ENCODE data around the gene CC2D2B. TPM values are rescaled to one million over a fixed set of nuclear protein-coding genes. Genes with fewer than 3 reads are reported as not detected.

CC2D2B gene
- total RNA-seq, 1 experiment from 2014 or later: not detected

DNA sequence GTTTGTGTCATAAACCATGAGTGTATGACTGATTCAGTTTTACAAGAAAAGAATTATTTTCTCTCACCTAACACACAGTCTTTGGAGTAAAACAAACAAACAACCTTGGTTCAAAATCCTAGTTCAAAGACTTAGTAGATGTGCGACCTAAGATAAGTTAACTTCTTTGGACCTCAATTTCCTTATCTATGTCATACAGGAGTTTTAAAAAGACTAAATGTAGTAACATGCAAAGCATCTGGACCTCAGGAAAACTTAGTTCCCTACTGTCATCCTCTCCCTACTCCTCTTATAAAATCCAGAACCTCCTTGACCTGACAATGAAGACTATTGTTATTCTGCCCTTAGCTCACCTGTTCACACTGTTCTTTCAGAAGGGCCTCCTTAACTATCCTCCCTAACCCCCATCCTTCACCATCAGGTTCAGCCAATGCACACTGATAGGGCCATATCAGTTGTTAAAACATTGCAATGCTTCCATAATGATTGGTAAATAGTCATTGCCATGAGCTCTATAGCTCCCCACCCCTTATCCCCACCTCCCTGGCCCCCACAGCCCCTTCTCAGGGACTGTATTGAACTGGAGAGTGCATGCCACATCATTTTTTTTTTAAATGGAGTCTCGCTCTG is 106.8 kb downstream of the CC2D2B start:
- intact Hi-C loops (cut with micrococcal nuclease; ENCODE audit: unreplicated experiment): loop anchor here (10.0 kb wide), 1 partner anchor 210 kb away; no protein-coding TSS in a partner anchor
- no peaks in the 10 kb centered on the region for H3K9me2 ChIP-seq (ENCODE audit: insufficient read depth)
- no peaks in the 10 kb centered on the region for H4K20me1 ChIP-seq (ENCODE audit: insufficient read depth)
- H3K4me1 ChIP-seq (replicated peaks; ENCODE audit: insufficient read depth): no peaks in the 10 kb centered on the region
- no peaks in the 10 kb centered on the region for H3K36me3 ChIP-seq (ENCODE audit: low read depth)
- no peaks in the 10 kb centered on the region for H3K79me2 ChIP-seq (ENCODE audit: low read depth)
- ChIA-PET POLR2A (ENCODE audit: unreplicated experiment) (no interaction called here), CTCF (no interaction called here)
- H3K4me2 ChIP-seq: no peak overlapping the region
- no peaks in the 10 kb centered on the region for H3F3A ChIP-seq (ENCODE audit: insufficient read depth, low read depth)
- H3K27ac ChIP-seq: no peak overlapping the region
- no peak overlapping the region for H2AFZ ChIP-seq
- H3K4me3 ChIP-seq: no peak overlapping the region
- H3K9me3 ChIP-seq (ENCODE audit: insufficient read depth, low read depth): no peaks in the 10 kb centered on the region
- TF ChIP-seq EZH2 (IDR thresholded peaks at IDR 0.05; ENCODE audit: low read depth): no peak
- no peaks in the 10 kb centered on the region for H3K27me3 ChIP-seq (ENCODE audit: insufficient read depth, low read depth)
- DNase-seq: no peak
- BruUV-seq (replicated peaks): no TSS peak

DNA sequence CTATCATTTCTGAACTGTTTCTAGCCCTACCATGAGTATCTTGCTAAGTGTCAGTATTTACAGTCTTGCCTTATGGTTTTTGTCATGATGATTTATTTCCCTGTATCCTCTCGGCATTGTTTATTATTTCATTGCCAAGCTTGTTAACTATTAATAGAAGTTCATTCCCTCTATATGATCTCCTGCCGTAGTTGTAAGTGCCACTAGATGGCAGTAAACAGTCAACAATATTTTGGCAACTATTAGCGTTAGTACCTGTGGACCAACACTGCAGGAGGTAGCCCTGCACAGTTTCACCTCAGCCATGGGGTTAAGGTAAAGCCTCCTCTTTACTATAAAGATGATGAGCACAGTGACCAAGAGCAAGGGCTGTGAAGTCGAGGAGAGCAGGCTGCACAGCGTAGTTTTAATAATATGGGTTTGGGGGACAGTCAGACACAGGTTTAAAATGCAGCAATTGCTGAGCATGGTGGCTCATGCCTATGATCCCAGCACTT is 109.5 kb downstream of the CC2D2B start:
- intact Hi-C loops (cut with micrococcal nuclease; ENCODE audit: unreplicated experiment): loop anchor here (1.0 to 10.0 kb wide), 3 partner anchors 208 to 323 kb away; no protein-coding TSS in a partner anchor
- Histone ChIP-seq H3K27me3 (ENCODE audit: insufficient read depth, low read depth) (no peaks in the 10 kb centered on the region), H2AFZ (no peak overlapping the region), H3K36me3 (ENCODE audit: low read depth) (no peaks in the 10 kb centered on the region), H3K9me2 (ENCODE audit: insufficient read depth) (no peaks in the 10 kb centered on the region), H3F3A (ENCODE audit: insufficient read depth, low read depth) (no peaks in the 10 kb centered on the region), H3K79me2 (ENCODE audit: low read depth) (no peaks in the 10 kb centered on the region), H3K27ac (no peak overlapping the region), H3K9me3 (ENCODE audit: insufficient read depth, low read depth) (no peaks in the 10 kb centered on the region), H3K4me1 (replicated peaks; ENCODE audit: insufficient read depth) (no peaks in the 10 kb centered on the region), H3K4me3 (no peak overlapping the region), H3K4me2 (no peak overlapping the region), H4K20me1 (ENCODE audit: insufficient read depth) (no peaks in the 10 kb centered on the region)
- BruUV-seq (replicated peaks): no TSS peak
- ChIA-PET POLR2A (ENCODE audit: unreplicated experiment) (interaction anchor here (0.5 kb wide), 1 partner anchor 125 kb away, joined by 6 read pairs; no protein-coding TSS in a partner anchor), CTCF (interaction anchor here (0.7 to 1.2 kb wide), 3 partner anchors 212 to 317 kb away, joined by 3 to 5 read pairs (median 3); no protein-coding TSS in a partner anchor)
- peak; percentile 17 to 59 for DNase-seq
- TF ChIP-seq EZH2 (IDR thresholded peaks at IDR 0.05; ENCODE audit: low read depth): no peak
- TF ChIP-seq, protein P1, sequence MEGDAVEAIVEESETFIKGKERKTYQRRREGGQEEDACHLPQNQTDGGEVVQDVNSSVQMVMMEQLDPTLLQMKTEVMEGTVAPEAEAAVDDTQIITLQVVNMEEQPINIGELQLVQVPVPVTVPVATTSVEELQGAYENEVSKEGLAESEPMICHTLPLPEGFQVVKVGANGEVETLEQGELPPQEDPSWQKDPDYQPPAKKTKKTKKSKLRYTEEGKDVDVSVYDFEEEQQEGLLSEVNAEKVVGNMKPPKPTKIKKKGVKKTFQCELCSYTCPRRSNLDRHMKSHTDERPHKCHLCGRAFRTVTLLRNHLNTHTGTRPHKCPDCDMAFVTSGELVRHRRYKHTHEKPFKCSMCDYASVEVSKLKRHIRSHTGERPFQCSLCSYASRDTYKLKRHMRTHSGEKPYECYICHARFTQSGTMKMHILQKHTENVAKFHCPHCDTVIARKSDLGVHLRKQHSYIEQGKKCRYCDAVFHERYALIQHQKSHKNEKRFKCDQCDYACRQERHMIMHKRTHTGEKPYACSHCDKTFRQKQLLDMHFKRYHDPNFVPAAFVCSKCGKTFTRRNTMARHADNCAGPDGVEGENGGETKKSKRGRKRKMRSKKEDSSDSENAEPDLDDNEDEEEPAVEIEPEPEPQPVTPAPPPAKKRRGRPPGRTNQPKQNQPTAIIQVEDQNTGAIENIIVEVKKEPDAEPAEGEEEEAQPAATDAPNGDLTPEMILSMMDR (conservative IDR thresholded peaks at IDR 0.05): peak; percentile 71

DNA sequence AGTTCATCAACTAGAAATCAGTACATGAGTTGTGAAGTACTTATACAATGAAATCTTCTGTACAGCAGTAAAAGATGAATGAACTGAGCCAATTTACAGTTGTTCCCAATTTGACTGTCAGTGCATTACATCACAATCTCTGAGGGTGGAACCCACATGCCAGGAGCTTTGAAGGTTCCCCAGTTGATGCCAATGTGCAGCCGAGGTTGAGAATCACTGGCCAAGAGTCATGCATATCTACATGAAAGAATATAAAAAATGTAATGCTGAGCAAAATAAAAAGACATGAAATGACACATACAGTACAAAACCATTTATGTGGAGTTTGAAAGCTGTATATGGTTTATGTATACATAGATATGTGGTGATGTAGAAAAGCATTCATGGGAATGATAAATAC is 113.6 kb downstream of the CC2D2B start:
- Histone ChIP-seq H3K9me3 (ENCODE audit: insufficient read depth, low read depth) (no peaks in the 10 kb centered on the region), H3K9me2 (ENCODE audit: insufficient read depth) (no peaks in the 10 kb centered on the region), H3F3A (ENCODE audit: insufficient read depth, low read depth) (no peaks in the 10 kb centered on the region), H3K79me2 (ENCODE audit: low read depth) (no peaks in the 10 kb centered on the region), H4K20me1 (ENCODE audit: insufficient read depth) (no peaks in the 10 kb centered on the region), H3K4me2 (no peak overlapping the region), H3K4me1 (replicated peaks; ENCODE audit: insufficient read depth) (no peaks in the 10 kb centered on the region), H3K4me3 (no peak overlapping the region), H3K27me3 (ENCODE audit: insufficient read depth, low read depth) (no peaks in the 10 kb centered on the region), H3K27ac (no peak overlapping the region), H3K36me3 (ENCODE audit: low read depth) (no peaks in the 10 kb centered on the region), H2AFZ (no peak overlapping the region)
- no peak for TF ChIP-seq EZH2 (IDR thresholded peaks at IDR 0.05; ENCODE audit: low read depth)
- TF ChIP-seq, protein P1 (conservative IDR thresholded peaks at IDR 0.05): no peak
- BruUV-seq (replicated peaks): no TSS peak
- intact Hi-C loops (cut with micrococcal nuclease; ENCODE audit: unreplicated experiment): no loop called here
- ChIA-PET CTCF (no interaction called here), POLR2A (ENCODE audit: unreplicated experiment) (no interaction called here)
- DNase-seq: no peak

Measured in PC-9 (cell line).